Measurements from ENCODE around the gene RIPK4.

Gene RIPK4

DNA sequence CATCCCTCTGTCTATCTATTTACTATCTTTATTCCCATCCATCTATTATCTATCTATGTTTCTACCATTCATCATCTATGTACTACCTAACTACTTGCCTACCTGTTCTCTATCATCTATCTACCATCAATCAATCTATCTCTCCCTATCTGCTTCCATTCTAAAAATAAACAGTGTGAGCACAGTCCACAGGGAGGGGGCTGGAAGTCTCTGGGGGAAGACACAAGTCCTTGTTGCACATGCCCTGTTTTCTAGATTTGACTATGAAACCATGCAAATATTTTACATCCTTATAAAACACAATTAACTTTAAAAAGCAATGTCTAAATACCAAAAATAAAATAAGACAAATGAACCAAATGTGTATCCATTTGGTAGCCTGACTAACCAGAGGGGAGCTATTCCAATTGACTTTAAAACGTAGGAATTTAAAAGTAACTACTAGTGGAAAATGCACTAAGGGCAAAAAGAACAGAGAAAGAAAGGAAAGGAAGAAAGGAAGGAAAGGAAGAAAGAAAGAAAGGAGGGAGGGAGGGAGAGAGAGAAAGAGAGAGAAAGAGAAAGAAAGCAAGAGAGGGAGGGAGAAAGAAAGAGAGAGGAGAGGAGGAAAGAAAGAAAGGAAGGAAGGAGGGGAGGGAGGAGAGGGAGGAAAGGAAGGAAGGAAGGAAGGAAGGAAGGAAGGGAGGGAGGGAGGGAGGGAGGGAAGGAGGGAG lies 13.6 kb upstream of the RIPK4 start:
- no peak overlapping the region for H3K4me3 ChIP-seq (ENCODE audit: low read length)
- TF ChIP-seq ZNF274 (IDR thresholded peaks at IDR 0.05; ENCODE audit: low read depth, low read length), result no peak

DNA sequence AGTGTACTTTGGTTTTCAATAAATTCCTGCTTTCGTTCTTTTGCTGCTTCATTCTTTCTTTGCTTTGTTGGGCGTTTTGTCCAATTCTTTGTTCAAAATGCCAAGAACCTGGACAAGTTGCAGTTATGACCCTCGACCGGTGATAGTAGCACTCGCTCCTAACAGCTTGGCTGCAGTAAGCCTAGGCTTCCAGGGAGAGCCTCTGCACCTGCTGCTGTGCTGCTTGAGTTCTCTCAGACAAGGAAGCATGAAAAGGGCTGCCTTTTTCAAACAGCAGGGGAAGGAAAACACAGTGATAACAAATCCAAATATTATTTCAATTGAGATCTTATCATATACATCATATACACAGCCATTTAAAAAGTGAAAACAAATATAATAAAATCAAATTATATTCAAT lies 12.8 kb upstream of the RIPK4 start:
- H3K4me3 ChIP-seq (ENCODE audit: low read length), result no peak overlapping the region
- TF ChIP-seq ZNF274 (IDR thresholded peaks at IDR 0.05; ENCODE audit: low read depth, low read length), result no peak

- no peak overlapping the region for H3K4me3 ChIP-seq (ENCODE audit: low read length)
- no peak for TF ChIP-seq ZNF274 (IDR thresholded peaks at IDR 0.05; ENCODE audit: low read depth, low read length)
Observed at GRCh38 chr21:41778930-41779600, 12.2 kb upstream of the RIPK4 start.

DNA sequence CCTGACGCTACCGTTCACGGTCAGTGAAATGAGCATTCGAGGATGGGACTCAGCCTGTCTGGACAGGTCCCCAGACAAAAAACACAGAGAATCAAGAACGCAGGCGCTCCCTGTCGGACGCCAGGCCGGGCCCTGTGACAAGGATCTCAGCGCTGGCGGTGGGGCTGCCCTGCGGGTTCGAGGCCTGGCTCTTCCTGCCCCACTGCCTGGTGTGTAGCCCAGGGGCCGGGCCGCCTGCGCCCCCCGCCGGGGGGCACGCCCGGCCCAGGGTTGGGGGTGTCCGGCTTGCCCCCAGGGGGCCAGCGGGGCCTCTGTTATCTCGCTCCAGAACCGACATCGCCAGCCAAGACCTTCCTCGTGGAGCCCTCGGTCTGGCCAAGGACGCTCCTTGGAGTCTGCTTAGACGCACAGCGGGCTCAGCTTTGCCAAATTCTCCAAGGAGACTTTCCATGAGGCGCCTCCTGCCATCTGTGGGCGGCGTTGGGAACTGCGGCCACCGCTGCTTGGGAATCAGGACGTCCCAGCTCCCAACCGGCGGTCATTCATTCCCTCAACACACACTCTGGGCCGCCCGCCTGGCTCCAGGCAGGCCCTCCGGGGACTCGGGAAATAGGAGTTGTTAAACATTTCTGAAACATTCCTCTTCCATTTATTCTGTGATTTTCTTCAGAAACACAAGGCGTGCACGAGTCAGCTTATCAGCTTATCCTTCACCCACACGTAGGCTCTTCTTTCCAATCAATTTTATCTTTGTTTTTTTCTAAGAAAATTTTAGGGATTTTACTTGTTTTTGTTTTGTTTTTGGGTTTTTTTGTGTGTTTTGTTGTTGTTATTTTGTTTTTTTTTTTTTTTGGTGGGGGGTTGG lies 11.3 kb upstream of the RIPK4 start:
- TF ChIP-seq ZNF274 (IDR thresholded peaks at IDR 0.05; ENCODE audit: low read depth, low read length), result no peak
- H3K4me3 ChIP-seq (ENCODE audit: low read length), result no peak overlapping the region

DNA sequence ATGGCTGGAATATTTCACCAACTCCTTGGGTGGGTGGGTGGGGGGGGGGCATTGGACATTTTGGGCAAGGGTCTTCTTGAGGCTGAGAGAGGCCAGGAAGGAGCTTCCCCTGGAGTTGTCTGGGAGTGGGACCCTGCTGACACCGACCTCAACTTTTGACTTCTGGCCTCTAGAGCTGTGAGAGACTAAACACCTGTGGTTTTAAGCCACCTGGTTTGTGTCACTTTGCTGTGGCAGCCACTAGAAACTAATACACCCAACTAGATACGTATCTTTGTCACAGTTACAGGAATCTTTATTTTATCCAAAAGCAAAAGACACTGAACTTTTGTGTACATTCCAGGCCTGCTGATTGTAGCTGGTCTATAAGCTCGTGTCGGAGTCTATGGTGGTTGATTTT lies 9.9 kb upstream of the RIPK4 start:
- H3K4me3 ChIP-seq (ENCODE audit: low read length), result no peak overlapping the region
- no peak for TF ChIP-seq ZNF274 (IDR thresholded peaks at IDR 0.05; ENCODE audit: low read depth, low read length)

DNA sequence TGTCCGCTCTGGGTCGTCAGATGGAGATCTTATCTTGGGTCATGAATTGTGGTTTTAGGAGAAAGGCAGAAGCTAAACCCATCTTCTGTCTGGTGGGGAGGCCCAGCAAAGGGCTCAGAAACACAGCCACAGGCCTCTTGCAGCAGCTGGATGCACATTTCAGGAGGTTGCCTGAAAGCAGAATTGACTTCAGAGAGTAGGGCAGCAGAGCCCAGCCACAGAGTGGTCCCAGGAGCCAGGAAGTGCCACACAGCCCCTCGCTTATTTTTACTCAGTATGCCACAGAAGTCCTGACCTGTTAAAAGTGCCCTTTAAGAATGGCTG lies 8.3 kb upstream of the RIPK4 start:
- H3K4me3 ChIP-seq (ENCODE audit: low read length), result no peak overlapping the region
- no peak for TF ChIP-seq ZNF274 (IDR thresholded peaks at IDR 0.05; ENCODE audit: low read depth, low read length)

GRCh38 chr21:41774467-41775148 lies 7.8 kb upstream of the RIPK4 start:
- H3K4me3 ChIP-seq (ENCODE audit: low read length), result no peak overlapping the region
- no peak for TF ChIP-seq ZNF274 (IDR thresholded peaks at IDR 0.05; ENCODE audit: low read depth, low read length)

DNA sequence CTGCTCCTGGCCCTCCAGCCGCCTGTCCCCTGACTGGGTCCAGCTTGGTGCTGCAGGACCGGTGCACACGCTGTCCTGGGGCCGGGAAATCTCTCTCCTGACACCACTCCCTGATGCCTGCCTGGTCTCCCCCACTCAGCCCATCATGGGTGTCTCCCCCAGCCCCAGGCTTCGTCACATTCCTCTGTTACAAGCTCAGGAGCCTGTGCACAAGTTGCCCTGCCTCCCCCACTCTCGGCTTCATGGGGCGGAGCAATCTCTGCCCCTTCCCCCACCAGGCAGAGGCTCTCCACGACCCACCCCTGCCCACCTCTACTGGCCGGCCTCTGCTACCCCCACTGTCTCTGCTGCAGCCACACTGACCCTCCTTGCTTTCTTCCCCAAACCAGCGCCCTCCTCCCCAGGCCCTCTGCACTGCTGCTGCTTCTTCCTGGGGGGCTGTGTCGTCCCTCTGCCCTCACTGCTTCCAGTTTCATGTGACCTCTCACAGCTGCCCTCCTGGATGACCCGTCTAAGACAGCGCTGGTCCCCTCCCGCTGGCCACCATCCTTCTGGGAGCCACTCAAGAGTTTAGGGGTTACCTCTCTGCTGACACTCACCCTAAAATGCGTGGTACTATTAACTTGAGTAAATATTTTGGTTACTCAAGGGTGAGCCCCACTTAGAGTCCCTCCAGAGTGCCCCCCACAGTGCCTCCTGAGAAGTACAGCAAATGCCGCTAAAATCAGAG lies 5.7 kb upstream of the RIPK4 start:
- no peak overlapping the region for H3K4me3 ChIP-seq (ENCODE audit: low read length)
- no peak for TF ChIP-seq ZNF274 (IDR thresholded peaks at IDR 0.05; ENCODE audit: low read depth, low read length)

GRCh38 chr21:41771625-41771945 lies 4.7 kb upstream of the RIPK4 start:
- no peak for TF ChIP-seq ZNF274 (IDR thresholded peaks at IDR 0.05; ENCODE audit: low read depth, low read length)
- H3K4me3 ChIP-seq (ENCODE audit: low read length), result no peak overlapping the region

GRCh38 chr21:41770901-41771624 lies 4.2 kb upstream of the RIPK4 start:
- no peak for TF ChIP-seq ZNF274 (IDR thresholded peaks at IDR 0.05; ENCODE audit: low read depth, low read length)
- no peak overlapping the region for H3K4me3 ChIP-seq (ENCODE audit: low read length)

DNA sequence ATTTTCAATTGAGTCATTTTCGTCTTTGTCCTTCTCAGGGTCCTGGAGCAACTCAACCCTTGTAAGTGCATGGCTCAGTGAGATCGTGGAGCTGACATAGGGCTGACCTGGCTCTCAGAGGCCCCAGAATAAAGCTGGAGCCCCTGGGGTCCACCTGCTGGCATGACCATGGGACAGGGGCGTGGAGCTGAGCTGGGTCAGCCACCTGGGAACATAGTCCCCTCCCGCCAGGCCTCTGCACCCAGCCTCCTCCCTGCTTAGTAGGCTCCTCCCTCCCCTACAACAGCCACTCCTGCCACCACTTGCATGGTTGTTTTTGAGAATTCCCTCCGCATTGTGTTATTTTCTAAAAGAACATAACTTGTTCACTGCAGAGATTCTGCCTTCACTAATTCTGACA lies 3.1 kb upstream of the RIPK4 start:
- H3K4me3 ChIP-seq (ENCODE audit: low read length), result no peak overlapping the region

GRCh38 chr21:41769521-41769920 lies 2.7 kb upstream of the RIPK4 start:
- TF ChIP-seq ZNF274 (IDR thresholded peaks at IDR 0.05; ENCODE audit: low read depth, low read length), result no peak
- no peak overlapping the region for H3K4me3 ChIP-seq (ENCODE audit: low read length)

More for the DNA sequence above, 3.1 kb upstream of the RIPK4 start:
- no peak for TF ChIP-seq ZNF274 (IDR thresholded peaks at IDR 0.05; ENCODE audit: low read depth, low read length)

DNA sequence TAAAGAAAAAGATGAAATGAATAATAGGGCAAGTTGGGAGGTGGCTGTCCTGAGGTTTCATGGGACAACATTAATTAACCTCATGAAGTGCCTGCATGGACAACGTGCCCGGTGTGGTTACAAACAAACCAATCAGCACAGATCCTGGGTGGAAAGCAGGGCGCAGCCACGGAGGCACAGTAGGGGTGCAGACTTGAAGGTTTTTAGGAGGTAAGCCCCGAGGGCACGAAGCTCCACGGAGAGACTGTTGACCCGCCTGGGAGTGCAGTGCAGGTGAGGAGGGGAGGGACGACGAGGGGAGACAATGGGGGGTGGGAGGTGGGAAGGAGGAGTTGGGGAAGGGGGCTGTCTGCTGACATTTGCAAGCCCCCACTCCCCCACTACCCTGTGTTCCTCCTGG lies 2.3 kb upstream of the RIPK4 start:
- H3K4me3 ChIP-seq (ENCODE audit: low read length), result no peak overlapping the region
- no peak for TF ChIP-seq ZNF274 (IDR thresholded peaks at IDR 0.05; ENCODE audit: low read depth, low read length)

Measured in GM08714 (cell line).